ENCODE results near the gene LAPTM5. TPM values are rescaled to one million over a fixed set of nuclear protein-coding genes. Genes with fewer than 3 reads are reported as not detected.
A peak's percentile ranks its signal among the peaks of the same experiment; 100 is the strongest.

LAPTM5 gene, protein sequence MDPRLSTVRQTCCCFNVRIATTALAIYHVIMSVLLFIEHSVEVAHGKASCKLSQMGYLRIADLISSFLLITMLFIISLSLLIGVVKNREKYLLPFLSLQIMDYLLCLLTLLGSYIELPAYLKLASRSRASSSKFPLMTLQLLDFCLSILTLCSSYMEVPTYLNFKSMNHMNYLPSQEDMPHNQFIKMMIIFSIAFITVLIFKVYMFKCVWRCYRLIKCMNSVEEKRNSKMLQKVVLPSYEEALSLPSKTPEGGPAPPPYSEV
- 100 to 1,000 TPM; 174 to 214 TPM for total RNA-seq

DNA sequence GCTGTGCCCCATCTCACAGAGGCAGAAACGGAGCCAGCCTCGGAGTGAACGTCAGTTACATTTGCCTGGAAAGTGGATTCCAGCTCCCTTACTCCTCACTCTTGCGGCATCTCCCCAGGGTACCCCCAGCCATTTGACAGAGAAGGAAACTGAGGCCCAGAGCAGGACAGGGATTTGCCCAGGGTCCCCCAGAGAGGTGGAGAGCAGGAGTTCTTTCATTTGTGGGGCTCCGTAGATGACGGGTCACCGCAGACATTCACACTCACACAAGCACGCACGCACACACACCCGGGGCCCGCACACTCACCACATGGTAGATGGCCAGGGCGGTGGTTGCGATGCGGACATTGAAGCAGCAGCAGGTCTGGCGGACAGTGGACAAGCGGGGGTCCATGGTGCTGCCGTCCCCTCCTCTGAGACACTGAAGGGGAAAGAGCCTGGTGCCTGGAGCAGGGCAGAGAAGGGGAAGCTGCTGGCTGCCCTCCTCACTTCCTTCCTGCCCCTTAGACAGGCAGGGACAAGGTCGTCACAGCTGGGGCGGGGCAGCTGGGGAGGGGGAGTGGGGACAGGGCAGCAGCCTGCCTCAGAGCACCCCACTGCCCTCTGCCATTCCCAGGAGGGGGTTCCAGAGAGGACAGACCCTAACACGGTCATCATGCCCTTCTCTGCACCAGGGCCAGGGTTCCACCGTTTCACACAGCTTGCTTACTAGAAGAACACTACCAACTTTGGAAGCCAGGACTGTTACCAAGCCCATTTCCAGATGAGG, at the start of gene LAPTM5:
TSS of gene LAPTM5 (minus strand) at position 423 of the 769 bp plus-strand sequence. CDS start at position 394, 29 bp downstream.
- Mint-ChIP-seq H3K27me3 (no peaks in the 10 kb centered on the region), H3K27ac (peak within 1 kb of the TSS; percentile 99), H3K4me3 (peak within 1 kb of the TSS; percentile 92), H3K9me3 (ENCODE audit: low read depth) (no peaks in the 10 kb centered on the region), H3K36me3 (ENCODE audit: low read depth) (peaks cover 23% of the 10 kb centered on the region), H3K4me1 (peaks cover 81% of the 10 kb centered on the region)
- intact Hi-C loops (cut with DNase I, micrococcal nuclease): loop anchor here (1.0 to 10.0 kb wide), 5 partner anchors 8 to 1177 kb away; partner anchors contain the start of genes PTP4A2 (in 1 of the 2) and PUM1 (in 1 of the 2)
- CTCF ChIA-PET: interaction anchor here (0.6 to 12.9 kb wide), 9 partner anchors 9 to 793 kb away, joined by 3 to 158 read pairs (median 6); no protein-coding TSS in a partner anchor
- DNase-seq: peak; percentile 73
- POLR2A ChIA-PET: interaction anchor here (0.7 to 2.5 kb wide), 3 partner anchors 14 to 67 kb away, joined by 3 to 15 read pairs (median 3); no protein-coding TSS in a partner anchor
- ATAC-seq: peak; percentile 23

DNA sequence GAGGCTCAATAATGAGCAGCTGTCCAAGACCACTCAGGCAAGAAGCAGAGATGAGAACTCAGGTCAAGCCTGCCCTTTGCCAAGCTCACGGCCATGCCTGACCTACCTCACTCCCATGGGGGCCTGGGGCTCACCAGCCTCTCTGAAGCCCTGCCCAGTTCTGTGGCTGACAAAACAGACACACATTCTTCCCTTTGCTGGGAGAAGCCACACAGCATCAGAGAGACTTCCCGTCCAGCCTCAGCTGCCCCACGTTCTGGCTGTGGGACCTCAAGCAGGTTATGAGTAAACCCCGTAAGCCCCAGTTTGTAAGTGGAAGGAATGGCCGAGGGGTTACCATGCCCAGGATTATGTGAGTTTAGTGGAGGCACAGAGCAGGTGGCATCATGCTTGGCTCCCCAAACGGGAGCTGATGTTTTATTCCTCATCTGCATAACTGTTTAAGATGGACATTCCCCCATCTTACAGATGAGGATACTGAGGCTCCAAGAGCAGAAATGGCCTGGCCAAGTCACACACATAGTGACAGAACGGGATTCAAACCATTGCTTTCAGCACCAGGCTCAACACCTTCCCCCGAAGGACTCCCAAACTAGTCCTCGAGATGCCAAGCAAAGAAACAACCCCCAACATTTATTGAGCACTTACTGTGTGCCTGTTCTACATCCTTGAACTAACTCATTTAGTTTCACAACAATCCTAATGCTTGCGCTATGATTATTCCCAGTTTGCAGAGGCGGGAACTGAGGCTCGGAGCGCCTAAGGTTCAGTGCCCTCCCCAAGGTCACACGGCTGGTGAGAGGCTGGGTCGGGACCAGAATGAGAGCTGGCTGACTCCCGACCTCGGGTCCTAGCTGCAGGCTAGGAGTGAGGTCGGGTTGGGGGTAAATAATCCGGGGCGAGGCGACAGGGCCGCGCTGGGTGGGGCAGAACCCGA, 49.1 kb upstream of the LAPTM5 start:
- POLR2A ChIA-PET: no interaction called here
- H3K27me3 Mint-ChIP-seq: peaks cover 39% of the 10 kb centered on the region

DNA sequence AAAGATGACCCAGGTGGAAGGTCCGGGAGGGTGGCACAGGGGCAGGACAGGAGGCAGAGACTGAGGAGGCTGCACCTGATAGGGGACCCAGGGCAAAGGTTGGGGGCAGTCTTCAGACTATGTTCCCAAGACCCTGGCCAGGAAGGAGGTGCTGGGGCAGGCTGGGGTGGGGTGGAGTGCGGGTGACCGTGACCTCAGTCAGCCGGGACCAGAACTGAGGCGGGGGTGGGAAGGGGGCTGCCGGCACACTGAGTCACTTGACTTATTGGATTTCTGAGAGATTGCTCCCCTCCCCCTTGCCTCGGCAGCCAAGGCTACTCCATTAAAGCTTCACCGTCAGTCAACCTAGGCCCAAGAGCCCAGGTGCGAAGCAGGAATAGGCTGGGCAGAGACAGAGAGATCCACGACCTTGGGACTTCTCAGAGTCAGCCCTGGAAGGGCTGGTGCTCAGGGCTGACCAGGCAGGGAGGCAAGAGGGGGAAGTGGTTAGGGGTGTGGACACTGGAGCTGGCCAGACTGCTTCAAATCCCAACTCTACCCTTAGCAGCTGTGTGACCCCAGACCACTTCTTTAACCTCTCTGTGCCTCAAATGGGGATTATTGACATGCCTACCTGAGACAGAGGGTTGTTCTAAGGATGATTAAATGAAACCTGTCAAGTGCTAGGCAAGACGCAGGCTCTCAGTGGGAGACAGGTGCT, 47.9 kb upstream of the LAPTM5 start:
- no peak for ATAC-seq
- CTCF ChIA-PET: interaction anchor here (0.8 to 8.9 kb wide), 4 partner anchors 15 to 126 kb away, joined by 6 to 145 read pairs (median 38); partner anchors contain the start of gene SDC3

More for the DNA sequence above, 49.1 kb upstream of the LAPTM5 start:
- Mint-ChIP-seq H3K27ac (no peak overlapping the region), H3K4me1 (no peaks in the 10 kb centered on the region), H3K4me3 (no peak overlapping the region), H3K9me3 (ENCODE audit: low read depth) (no peaks in the 10 kb centered on the region), H3K36me3 (ENCODE audit: low read depth) (no peaks in the 10 kb centered on the region)
- no peak for ATAC-seq
- CTCF ChIA-PET: interaction anchor here (0.7 to 8.9 kb wide), 4 partner anchors 16 to 124 kb away, joined by 3 to 145 read pairs (median 6); partner anchors contain the start of gene SDC3
- no peak for DNase-seq
- intact Hi-C loops (cut with DNase I, micrococcal nuclease): no loop called here

DNA sequence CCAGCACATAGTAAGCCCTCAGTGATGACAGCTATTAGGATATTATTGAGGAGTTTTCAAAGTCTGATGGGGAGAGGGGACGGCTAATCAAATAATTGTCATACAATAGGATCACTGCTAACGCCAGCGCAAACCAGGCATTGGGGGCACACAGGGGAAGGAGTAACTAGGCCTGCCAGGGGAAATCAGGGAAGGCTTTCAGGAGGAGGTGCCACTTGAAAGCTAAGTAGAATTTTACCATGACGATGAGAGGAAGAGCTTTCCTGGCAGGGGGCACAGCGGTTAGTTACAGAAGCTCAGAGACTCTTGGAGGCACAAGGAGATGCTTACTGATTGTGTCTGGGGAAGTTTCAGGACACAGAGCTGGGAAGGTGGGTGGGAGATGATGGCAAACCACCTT, 47.2 kb upstream of the LAPTM5 start:
- H3K36me3 Mint-ChIP-seq (ENCODE audit: low read depth): no peaks in the 10 kb centered on the region
- ChIA-PET POLR2A (no interaction called here), CTCF (interaction anchor here (1.0 to 8.9 kb wide), 5 partner anchors 86 to 246 kb away, joined by 4 to 145 read pairs (median 6); partner anchors contain the start of gene SDC3)
- no peaks in the 10 kb centered on the region for H3K4me1 Mint-ChIP-seq
- H3K27me3 Mint-ChIP-seq: peaks cover 35% of the 10 kb centered on the region
- ATAC-seq: no peak
- H3K4me3 Mint-ChIP-seq: no peak overlapping the region
- intact Hi-C loops (cut with DNase I, micrococcal nuclease): loop anchor here in 1 of 2 experiments (5.0 kb wide), 1 partner anchor 122 kb away; no protein-coding TSS in a partner anchor
- no peak for DNase-seq
- no peaks in the 10 kb centered on the region for H3K9me3 Mint-ChIP-seq (ENCODE audit: low read depth)
- no peak overlapping the region for H3K27ac Mint-ChIP-seq

More for the DNA sequence above, 47.9 kb upstream of the LAPTM5 start:
- no peak for DNase-seq
- H3K27ac Mint-ChIP-seq: no peak overlapping the region
- H3K27me3 Mint-ChIP-seq: peaks cover 38% of the 10 kb centered on the region
- intact Hi-C loops (cut with DNase I, micrococcal nuclease): no loop called here
- no peak overlapping the region for H3K4me3 Mint-ChIP-seq
- H3K36me3 Mint-ChIP-seq (ENCODE audit: low read depth): no peaks in the 10 kb centered on the region
- POLR2A ChIA-PET: no interaction called here
- no peaks in the 10 kb centered on the region for H3K4me1 Mint-ChIP-seq
- H3K9me3 Mint-ChIP-seq (ENCODE audit: low read depth): no peaks in the 10 kb centered on the region

DNA sequence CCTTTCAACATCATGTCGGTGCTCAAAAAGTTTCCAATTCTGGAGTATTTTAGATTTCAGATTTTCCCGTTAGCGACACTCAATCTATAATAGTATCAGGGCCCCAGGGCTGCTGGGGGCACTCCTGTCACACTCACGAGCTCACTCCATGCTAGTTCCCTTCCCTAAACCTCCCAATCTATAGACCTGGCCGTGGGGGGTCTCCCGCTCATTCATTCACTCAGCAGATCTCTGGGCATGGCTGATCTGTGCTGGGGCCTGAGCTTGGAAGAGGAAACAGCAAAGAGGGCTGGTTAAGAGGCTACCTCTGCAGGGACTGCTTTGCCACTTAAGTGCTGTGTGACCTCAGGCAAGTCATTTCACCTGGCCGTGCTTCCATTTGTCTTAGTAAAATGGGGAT, 46.8 kb upstream of the LAPTM5 start:
- DNase-seq: no peak
- no peaks in the 10 kb centered on the region for H3K4me1 Mint-ChIP-seq
- ChIA-PET POLR2A (no interaction called here), CTCF (interaction anchor here (1.0 to 8.9 kb wide), 6 partner anchors 86 to 247 kb away, joined by 4 to 145 read pairs (median 23); partner anchors contain the start of gene SDC3)
- H3K36me3 Mint-ChIP-seq (ENCODE audit: low read depth): no peaks in the 10 kb centered on the region
- H3K9me3 Mint-ChIP-seq (ENCODE audit: low read depth): no peaks in the 10 kb centered on the region
- intact Hi-C loops (cut with DNase I, micrococcal nuclease): loop anchor here in 1 of 2 experiments (5.0 kb wide), 1 partner anchor 123 kb away; no protein-coding TSS in a partner anchor
- H3K27me3 Mint-ChIP-seq: peaks cover 33% of the 10 kb centered on the region
- H3K4me3 Mint-ChIP-seq: no peak overlapping the region
- no peak overlapping the region for H3K27ac Mint-ChIP-seq
- no peak for ATAC-seq

DNA sequence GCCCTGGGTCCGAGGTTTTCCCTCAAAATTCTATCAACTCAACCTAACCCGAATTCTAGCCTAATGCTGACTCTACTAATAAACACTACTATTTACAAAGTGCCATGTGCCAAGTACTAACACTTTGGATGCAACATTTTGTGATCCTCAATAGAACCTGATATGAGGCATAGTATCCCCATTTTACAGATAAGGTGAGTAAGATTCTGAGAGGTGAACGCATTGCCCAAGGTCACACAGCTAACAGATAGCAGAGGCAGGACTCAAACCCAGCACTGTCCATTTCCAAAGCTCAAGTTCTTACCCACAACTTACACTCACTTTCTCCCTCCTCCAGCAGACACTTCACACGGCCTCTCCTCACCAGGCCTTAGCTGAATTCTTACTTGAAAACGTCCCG, 46.0 kb upstream of the LAPTM5 start:
- H3K36me3 Mint-ChIP-seq (ENCODE audit: low read depth): no peaks in the 10 kb centered on the region
- ATAC-seq: no peak
- POLR2A ChIA-PET: no interaction called here
- CTCF ChIA-PET: interaction anchor here (1.2 to 8.9 kb wide), 8 partner anchors 8 to 128 kb away, joined by 3 to 145 read pairs (median 28); partner anchors contain the start of gene SDC3
- peaks cover 30% of the 10 kb centered on the region for H3K27me3 Mint-ChIP-seq
- no peaks in the 10 kb centered on the region for H3K4me1 Mint-ChIP-seq
- intact Hi-C loops (cut with DNase I, micrococcal nuclease): loop anchor here in 1 of 2 experiments (5.0 kb wide), 1 partner anchor 124 kb away; no protein-coding TSS in a partner anchor
- no peak overlapping the region for H3K4me3 Mint-ChIP-seq
- no peaks in the 10 kb centered on the region for H3K9me3 Mint-ChIP-seq (ENCODE audit: low read depth)
- DNase-seq: no peak
- H3K27ac Mint-ChIP-seq: no peak overlapping the region

DNA sequence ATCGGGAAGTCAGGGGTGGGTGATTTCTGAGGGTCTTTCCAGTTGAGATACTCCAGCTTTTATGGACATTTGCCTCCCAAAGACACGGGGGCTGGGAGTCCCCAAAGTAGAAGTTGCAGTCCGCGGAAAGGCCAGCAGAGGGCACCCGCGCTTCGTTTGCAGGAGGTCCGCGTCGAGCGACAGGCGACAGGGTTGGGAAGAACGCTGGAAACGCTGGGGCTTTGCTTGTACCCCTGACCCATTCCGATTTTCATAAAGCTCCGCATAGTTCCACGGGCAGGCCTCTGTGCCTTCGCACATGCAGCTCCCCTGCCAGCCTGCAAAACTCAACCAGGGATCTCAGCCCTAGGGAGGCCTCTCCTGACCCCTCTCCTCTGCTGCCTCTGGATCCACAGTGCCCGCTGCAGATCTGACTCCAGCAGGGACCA, 44.2 kb upstream of the LAPTM5 start:
- H3K9me3 Mint-ChIP-seq (ENCODE audit: low read depth): no peaks in the 10 kb centered on the region
- intact Hi-C loops (cut with DNase I, micrococcal nuclease): loop anchor here (1.0 to 5.0 kb wide), 4 partner anchors 18 to 128 kb away; no protein-coding TSS in a partner anchor
- H3K4me3 Mint-ChIP-seq: no peak overlapping the region
- ATAC-seq: peak; percentile 77
- POLR2A ChIA-PET: interaction anchor here (0.6 to 0.7 kb wide), 2 partner anchors 122 to 325 kb away, joined by 3 read pairs; no protein-coding TSS in a partner anchor
- no peaks in the 10 kb centered on the region for H3K36me3 Mint-ChIP-seq (ENCODE audit: low read depth)
- H3K4me1 Mint-ChIP-seq: no peaks in the 10 kb centered on the region
- H3K27me3 Mint-ChIP-seq: peaks cover 22% of the 10 kb centered on the region
- no peak overlapping the region for H3K27ac Mint-ChIP-seq
- CTCF ChIA-PET: interaction anchor here (0.7 to 8.9 kb wide), 32 partner anchors 8 to 518 kb away, joined by 3 to 145 read pairs (median 6); partner anchors contain the start of gene SDC3
- DNase-seq: peak; percentile 90

DNA sequence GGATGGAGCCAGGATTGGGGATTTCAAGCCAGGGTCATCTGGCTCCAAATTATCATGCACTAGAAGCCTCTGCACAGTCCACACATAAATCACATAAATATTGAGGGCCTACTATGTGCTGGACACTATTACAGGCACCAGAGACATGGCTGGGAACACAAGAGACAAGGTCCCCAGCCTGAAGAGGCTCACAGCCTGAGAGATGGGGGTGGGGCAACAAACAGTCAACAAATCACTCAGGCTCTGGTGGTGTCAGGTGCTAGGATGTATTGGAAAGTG, 41.6 kb upstream of the LAPTM5 start:
- DNase-seq: no peak
- Mint-ChIP-seq H3K36me3 (ENCODE audit: low read depth) (no peaks in the 10 kb centered on the region), H3K4me1 (no peaks in the 10 kb centered on the region), H3K9me3 (ENCODE audit: low read depth) (no peaks in the 10 kb centered on the region), H3K4me3 (no peak overlapping the region), H3K27me3 (peaks cover 8% of the 10 kb centered on the region), H3K27ac (no peak overlapping the region)
- CTCF ChIA-PET: interaction anchor here (1.4 kb wide), 1 partner anchor 21 kb away, joined by 3 read pairs; no protein-coding TSS in a partner anchor
- intact Hi-C loops (cut with DNase I, micrococcal nuclease): no loop called here
- no peak for ATAC-seq
- POLR2A ChIA-PET: no interaction called here

DNA sequence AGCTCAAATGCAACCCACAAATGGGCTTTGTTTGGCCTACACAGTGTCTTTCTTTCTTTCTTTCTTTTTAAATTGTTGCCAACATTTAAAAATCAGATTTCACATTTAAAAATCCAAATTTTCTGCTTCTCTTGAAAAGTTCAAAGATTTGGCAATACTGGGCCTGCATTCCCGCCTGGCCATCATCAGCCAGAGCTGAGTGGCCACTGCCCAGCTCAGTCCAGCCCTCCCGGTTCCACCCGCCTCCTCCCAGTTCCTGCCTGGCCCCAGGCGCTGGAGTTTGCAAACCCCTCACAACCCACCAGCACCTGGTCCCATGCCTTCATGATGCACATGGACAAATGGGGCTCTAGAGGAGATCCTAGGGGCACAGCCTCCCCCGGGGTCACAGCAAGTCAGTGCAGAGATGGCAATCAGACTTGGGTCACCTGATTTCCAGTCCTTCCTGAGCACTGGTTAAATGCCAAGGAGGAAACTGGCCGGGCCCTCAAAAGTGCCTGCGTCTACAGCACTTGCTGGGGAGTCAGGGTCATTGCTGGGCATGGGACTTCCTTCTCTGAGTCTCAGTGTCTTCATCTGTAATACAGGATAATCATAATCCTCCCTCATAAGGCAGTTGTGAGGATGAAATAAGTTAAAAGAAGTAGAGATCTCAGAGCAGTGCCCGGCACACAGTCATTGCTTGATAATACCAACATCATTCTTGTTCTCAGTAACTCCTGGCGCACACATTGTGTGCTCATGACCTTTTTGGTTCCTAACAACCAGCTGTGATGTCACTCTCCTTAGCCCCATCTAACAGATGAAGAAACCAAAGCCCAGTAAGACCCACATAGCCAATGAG, 41.0 kb upstream of the LAPTM5 start:
- Mint-ChIP-seq H3K4me3 (no peak overlapping the region), H3K4me1 (no peaks in the 10 kb centered on the region), H3K27me3 (peaks cover 7% of the 10 kb centered on the region), H3K36me3 (ENCODE audit: low read depth) (no peaks in the 10 kb centered on the region), H3K9me3 (ENCODE audit: low read depth) (no peaks in the 10 kb centered on the region), H3K27ac (no peak overlapping the region)
- intact Hi-C loops (cut with DNase I, micrococcal nuclease): no loop called here
- ChIA-PET POLR2A (interaction anchor here (0.6 kb wide), 1 partner anchor 15 kb away, joined by 4 read pairs; no protein-coding TSS in a partner anchor), CTCF (interaction anchor here (0.5 to 1.6 kb wide), 8 partner anchors 15 to 222 kb away, joined by 3 to 5 read pairs (median 4); no protein-coding TSS in a partner anchor)
- ATAC-seq: no peak
- no peak for DNase-seq

Measured in activated CD4-positive, alpha-beta T cell treated with anti-CD3 and anti-CD28 coated beads for 36 hours (primary cell).